GM12878 (cell line): ENCODE data around the gene FAM98C.

Experiments used
- HDGF ChIP-seq: fragments of 450-650 bp; IDR thresholded peaks from 2 replicates; pipeline ENCODE4 v1.6.1; 2016; ENCODE audit warnings: antibody characterized with exemption
- JUND ChIP-seq: IDR thresholded peaks from 2 replicates; pipeline ENCODE4 v1.6.1; 2012; ENCODE audit warnings: low read depth, mild to moderate bottlenecking, low read length, improper control_type of control experiment, moderate library complexity
- KDM1A ChIP-seq: fragments of 200-600 bp; sonication (generic); IDR thresholded peaks from 2 replicates; pipeline ENCODE4 v1.6.1; 2016; ENCODE audit warnings: borderline replicate concordance
- POLR2AphosphoS5 ChIP-seq: IDR thresholded peaks from 2 replicates; pipeline ENCODE4 v1.6.1; 2011; ENCODE audit warnings: mild to moderate bottlenecking, low read length, inconsistent platforms
- RAD21 ChIP-seq: IDR thresholded peaks from 2 replicates; pipeline ENCODE4 v1.6.1; 2011; ENCODE audit warnings: mild to moderate bottlenecking, low read depth, low read length, moderate library complexity; ENCODE audit not compliant: insufficient read depth
- ZNF274 ChIP-seq: IDR thresholded peaks from one replicate; pipeline ENCODE4 v1.8.0; 2011; ENCODE audit not compliant: insufficient read length, insufficient read depth
- TF ChIP-seq, protein P1 (sequence below): IDR thresholded peaks from 2 replicates; pipeline ENCODE4 v1.6.1; 2011; ENCODE audit warnings: low read depth, low read length, improper control_type of control experiment, borderline replicate concordance
- TF ChIP-seq, protein P2 (sequence below): IDR thresholded peaks from 2 replicates; pipeline ENCODE4 v1.6.1; 2012; ENCODE audit warnings: mild to moderate bottlenecking, low read depth, low read length

DNA sequence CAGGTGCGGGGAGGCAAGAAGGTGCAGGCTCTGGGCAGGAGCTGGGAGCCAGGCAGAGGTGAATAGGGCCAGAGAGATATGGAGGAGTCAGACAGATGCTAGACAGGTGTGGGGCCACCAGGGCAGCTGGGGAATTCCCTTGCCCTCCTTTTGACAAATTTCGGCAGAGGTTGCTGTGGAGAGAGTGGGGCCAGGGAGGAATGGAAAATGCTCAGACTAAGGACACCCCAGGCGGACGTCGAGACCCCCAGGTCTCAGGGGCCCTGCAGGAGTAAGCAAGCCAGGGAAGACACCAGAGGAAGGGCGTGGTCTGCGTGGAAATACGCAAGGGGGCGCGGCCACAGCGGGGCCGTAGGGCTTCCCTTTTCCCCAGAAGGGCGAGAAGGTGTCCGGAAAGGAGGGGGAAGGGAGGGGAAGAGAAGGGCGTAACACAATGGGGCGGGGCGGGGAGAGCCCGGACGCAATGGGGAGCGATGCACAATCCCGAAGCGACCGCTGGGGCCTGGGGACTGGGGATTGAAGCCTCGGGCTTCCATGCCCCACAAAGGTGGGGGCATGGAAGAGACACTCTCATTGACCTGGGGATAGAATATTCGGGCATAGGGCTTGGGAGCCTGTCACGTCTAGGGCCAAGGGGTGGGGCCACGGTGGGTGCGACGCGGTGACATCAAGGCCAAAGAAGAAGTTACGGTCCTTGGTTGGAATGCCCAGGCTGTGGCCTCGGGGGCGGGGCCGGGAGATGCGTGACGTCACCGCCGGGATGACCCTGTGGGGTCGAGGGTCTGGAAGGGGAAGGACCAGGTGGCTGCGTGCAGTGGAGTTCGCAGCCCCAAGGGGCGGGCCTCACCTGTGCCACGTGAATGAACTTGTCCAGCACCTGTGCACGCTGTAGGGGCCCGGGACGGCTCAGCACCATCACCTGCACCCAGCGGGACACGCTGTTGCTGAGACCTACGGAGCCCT lies 14.9 kb downstream of the FAM98C start:
- no peak for TF ChIP-seq KDM1A
- TF ChIP-seq, protein P1, sequence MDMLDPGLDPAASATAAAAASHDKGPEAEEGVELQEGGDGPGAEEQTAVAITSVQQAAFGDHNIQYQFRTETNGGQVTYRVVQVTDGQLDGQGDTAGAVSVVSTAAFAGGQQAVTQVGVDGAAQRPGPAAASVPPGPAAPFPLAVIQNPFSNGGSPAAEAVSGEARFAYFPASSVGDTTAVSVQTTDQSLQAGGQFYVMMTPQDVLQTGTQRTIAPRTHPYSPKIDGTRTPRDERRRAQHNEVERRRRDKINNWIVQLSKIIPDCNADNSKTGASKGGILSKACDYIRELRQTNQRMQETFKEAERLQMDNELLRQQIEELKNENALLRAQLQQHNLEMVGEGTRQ, result no peak
- no peak for TF ChIP-seq JUND
- no peak for TF ChIP-seq RAD21
- TF ChIP-seq, protein P2, sequence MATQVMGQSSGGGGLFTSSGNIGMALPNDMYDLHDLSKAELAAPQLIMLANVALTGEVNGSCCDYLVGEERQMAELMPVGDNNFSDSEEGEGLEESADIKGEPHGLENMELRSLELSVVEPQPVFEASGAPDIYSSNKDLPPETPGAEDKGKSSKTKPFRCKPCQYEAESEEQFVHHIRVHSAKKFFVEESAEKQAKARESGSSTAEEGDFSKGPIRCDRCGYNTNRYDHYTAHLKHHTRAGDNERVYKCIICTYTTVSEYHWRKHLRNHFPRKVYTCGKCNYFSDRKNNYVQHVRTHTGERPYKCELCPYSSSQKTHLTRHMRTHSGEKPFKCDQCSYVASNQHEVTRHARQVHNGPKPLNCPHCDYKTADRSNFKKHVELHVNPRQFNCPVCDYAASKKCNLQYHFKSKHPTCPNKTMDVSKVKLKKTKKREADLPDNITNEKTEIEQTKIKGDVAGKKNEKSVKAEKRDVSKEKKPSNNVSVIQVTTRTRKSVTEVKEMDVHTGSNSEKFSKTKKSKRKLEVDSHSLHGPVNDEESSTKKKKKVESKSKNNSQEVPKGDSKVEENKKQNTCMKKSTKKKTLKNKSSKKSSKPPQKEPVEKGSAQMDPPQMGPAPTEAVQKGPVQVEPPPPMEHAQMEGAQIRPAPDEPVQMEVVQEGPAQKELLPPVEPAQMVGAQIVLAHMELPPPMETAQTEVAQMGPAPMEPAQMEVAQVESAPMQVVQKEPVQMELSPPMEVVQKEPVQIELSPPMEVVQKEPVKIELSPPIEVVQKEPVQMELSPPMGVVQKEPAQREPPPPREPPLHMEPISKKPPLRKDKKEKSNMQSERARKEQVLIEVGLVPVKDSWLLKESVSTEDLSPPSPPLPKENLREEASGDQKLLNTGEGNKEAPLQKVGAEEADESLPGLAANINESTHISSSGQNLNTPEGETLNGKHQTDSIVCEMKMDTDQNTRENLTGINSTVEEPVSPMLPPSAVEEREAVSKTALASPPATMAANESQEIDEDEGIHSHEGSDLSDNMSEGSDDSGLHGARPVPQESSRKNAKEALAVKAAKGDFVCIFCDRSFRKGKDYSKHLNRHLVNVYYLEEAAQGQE, result no peak
- TF ChIP-seq ZNF274, result no peak
- no peak for TF ChIP-seq HDGF
- no peak for TF ChIP-seq POLR2AphosphoS5
